Glomerular visceral epithelial cell (primary cell): ENCODE data around the gene ULBP1.
"Not testable (repeated sequence)": the region's sequence is repeated elsewhere in the genome, so short reads cannot be mapped to it uniquely, and the experiment has no call there.

Source experiments
- DNase-seq: peaks from one replicate; pipeline ENCODE4 v3.0.0-alpha.2; 2016; ENCODE audit errors: extremely low spot score

The ULBP1 gene

GRCh38 chr6:149933036-149933435 is 30.7 kb upstream of the ULBP1 start:
- no peak for DNase-seq

- no peak for DNase-seq
These were observed 30.3 kb upstream of the ULBP1 start for GRCh38 chr6:149933461-149933860.

GRCh38 chr6:149934249-149935156 is 29.2 kb upstream of the ULBP1 start:
- DNase-seq = peak; percentile 72

GRCh38 chr6:149935246-149935645 is 28.5 kb upstream of the ULBP1 start:
- no peak for DNase-seq

- no peak for DNase-seq
These were observed 28.1 kb upstream of the ULBP1 start for GRCh38 chr6:149935668-149936067.

- DNase-seq = no peak
These were observed 27.0 kb upstream of the ULBP1 start for GRCh38 chr6:149936743-149937142.

- DNase-seq = not testable (repeated sequence)
These were observed 25.7 kb upstream of the ULBP1 start for GRCh38 chr6:149938013-149938570.

- no peak for DNase-seq
These were observed 25.0 kb upstream of the ULBP1 start for GRCh38 chr6:149938571-149939355.

- DNase-seq = no peak
These were observed 24.4 kb upstream of the ULBP1 start for GRCh38 chr6:149939356-149939648.

GRCh38 chr6:149939909-149940671 is 23.7 kb upstream of the ULBP1 start:
- DNase-seq = no peak

- no peak for DNase-seq
These were observed 23.1 kb upstream of the ULBP1 start for GRCh38 chr6:149940672-149940982.

- DNase-seq = peak; percentile 95
These were observed 21.9 kb upstream of the ULBP1 start, which contains the start of gene ULBP2 for GRCh38 chr6:149941583-149942460. Gene ULBP2, plus strand, starts transcription at chr6:149942014. Its CDS starts 59 bp downstream, at chr6:149942073.

- DNase-seq = no peak
These were observed 21.3 kb upstream of the ULBP1 start for GRCh38 chr6:149942461-149942829.

- DNase-seq = not testable (repeated sequence)
These were observed 20.4 kb upstream of the ULBP1 start for GRCh38 chr6:149943321-149943720.

- DNase-seq = not testable (repeated sequence)
These were observed 18.5 kb upstream of the ULBP1 start for GRCh38 chr6:149945276-149945675.

GRCh38 chr6:149946631-149947030 is 17.1 kb upstream of the ULBP1 start:
- DNase-seq = not testable (repeated sequence)

- DNase-seq = not testable (repeated sequence)
These were observed 16.2 kb upstream of the ULBP1 start for GRCh38 chr6:149947533-149947932.

GRCh38 chr6:149948011-149948410 is 15.7 kb upstream of the ULBP1 start:
- DNase-seq = no peak

- DNase-seq = no peak
These were observed 15.1 kb upstream of the ULBP1 start for GRCh38 chr6:149948616-149949015.

GRCh38 chr6:149950423-149950822 is 13.3 kb upstream of the ULBP1 start:
- no peak for DNase-seq

- no peak for DNase-seq
These were observed 12.6 kb upstream of the ULBP1 start for GRCh38 chr6:149951096-149951495.
